HepG2 (cell line): ENCODE measurements around the gene ST7L. TPM values are rescaled to one million over a fixed set of nuclear protein-coding genes. Genes with fewer than 3 reads are reported as not detected.
A peak's percentile ranks its signal among the peaks of the same experiment; 100 is the strongest.

Source experiments
- ATAC-seq: fragments of 200-7000 bp; cut with Tn5 transposase; 3 replicates; pipeline ENCODE4 v1.9.1; 2020; ENCODE audit warnings: mild to moderate bottlenecking, moderate library complexity
- BruUV-seq: library from RNA; stranded (reverse); fragments of 400-500 nt; replicated peaks from 2 replicates; lab custom pipeline; 2021; lab: Mats Ljungman, UMichigan
- CTCF ChIA-PET: fragments of 300-600 bp; formaldehyde crosslinking; extraction: SDS; loops from one replicate; lab custom pipeline; 2021; ENCODE audit warnings: low total read pairs, inconsistent platforms, low intra/inter-chr PET ratio; lab: Yijun Ruan, JAX
- POLR2A ChIA-PET: fragments of 350-600 bp; sonication (Branson Sonifier 250); formaldehyde crosslinking; loops from one replicate; lab custom pipeline; 2020; ENCODE audit warnings: antibody characterized with exemption, inconsistent platforms; lab: Yijun Ruan, JAX
- DNase-seq: peaks from one replicate; pipeline ENCODE4 v3.0.0-alpha.2; 2015; ENCODE audit warnings: low spot score
- FAIRE-seq: peaks from 3 replicates; lab custom pipeline; 2011; peaks lifted over from hg19 to GRCh38; lab: Jason Lieb, UNC
- H2AFZ ChIP-seq: one replicate; pipeline ENCODE4 v1.6.1; 2011; ENCODE audit warnings: low read length, inconsistent platforms
- H3K27ac ChIP-seq: fragments of 300-600 bp; 3 replicates; pipeline ENCODE4 v1.8.0; 2011; ENCODE audit warnings: mixed run types, mild to moderate bottlenecking, mixed read lengths, low read length, inconsistent platforms; ENCODE audit not compliant: insufficient read depth; ENCODE audit errors: extremely low read length
- H3K27me3 ChIP-seq, 2 experiments: fragments of 200-600 bp in 1 of 2; 2 replicates in 1 of 2; 3 replicates in 1 of 2; pipeline versions ENCODE4 v1.6.0 to v1.8.0; 2011; ENCODE audit warnings: low read length in 2 of 2, mild to moderate bottlenecking in 2 of 2, moderate library complexity in 2 of 2, inconsistent platforms in 1 of 2; ENCODE audit not compliant: insufficient read depth in 2 of 2, control insufficient read depth in 1 of 2
- H3K36me3 ChIP-seq, 2 experiments: fragments of 200-600 bp in 1 of 2; replicated peaks in 1 of 2; 2 replicates in 1 of 2; 3 replicates in 1 of 2; pipeline versions ENCODE4 v1.5.1 to v1.8.0; 2011; ENCODE audit warnings: low read length in 2 of 2, inconsistent platforms in 1 of 2; ENCODE audit not compliant: insufficient read depth in 2 of 2, control insufficient read depth in 1 of 2
- H3K4me1 ChIP-seq: 2 replicates; pipeline ENCODE4 v1.5.1; 2012; ENCODE audit warnings: low read length, inconsistent platforms; ENCODE audit not compliant: insufficient read depth
- H3K4me2 ChIP-seq: 2 replicates; pipeline ENCODE4 v1.6.0; 2011; ENCODE audit warnings: low read depth, low read length, inconsistent platforms
- H3K4me3 ChIP-seq, 3 experiments: fragments of 200-600 bp in 1 of 3; sonication (generic), shearing (Covaris generic) in 1 of 3; replicated peaks in 1 of 3; 2 replicates each; pipeline ENCODE4 v1.5.1; 2011 to 2016; ENCODE audit warnings: low read length in 3 of 3, inconsistent platforms in 2 of 3, low read depth in 2 of 3, mild to moderate bottlenecking in 2 of 3, control low read depth in 1 of 3, mixed read lengths in 1 of 3; ENCODE audit not compliant: insufficient read depth in 1 of 3
- H3K79me2 ChIP-seq: one replicate; pipeline ENCODE4 v1.6.1; 2011; ENCODE audit warnings: low read length, inconsistent platforms; ENCODE audit not compliant: insufficient read depth
- H3K9ac ChIP-seq: 2 replicates; pipeline ENCODE4 v1.6.0; 2011; ENCODE audit warnings: mild to moderate bottlenecking, low read depth, low read length, inconsistent platforms; ENCODE audit not compliant: insufficient read depth
- H3K9me3 ChIP-seq: 2 replicates; pipeline ENCODE4 v1.5.1; 2012; ENCODE audit warnings: mild to moderate bottlenecking, low read length
- H4K20me1 ChIP-seq: 2 replicates; pipeline ENCODE4 v1.6.0; 2011; ENCODE audit warnings: inconsistent platforms, mild to moderate bottlenecking, low read length, moderate library complexity; ENCODE audit not compliant: insufficient read depth
- GABPA ChIP-seq, 2 experiments: IDR thresholded peaks; 2 replicates each; pipeline ENCODE4 v1.6.1; 2011 to 2016; ENCODE audit warnings: low read depth in 2 of 2, low read length in 1 of 2, missing biosample characterization in 1 of 2, missing genetic modification characterization in 1 of 2
- NBN ChIP-seq: fragments of 450-650 bp; conservative IDR thresholded peaks from 2 replicates; pipeline ENCODE4 v1.6.1; 2017
- PHF20 ChIP-seq: sonication (generic); formaldehyde crosslinking; IDR thresholded peaks from 2 replicates; pipeline ENCODE4 v1.5.0; 2020; ENCODE audit warnings: mild to moderate bottlenecking, missing genetic modification reagents
- SCMH1 ChIP-seq: sonication (generic); formaldehyde crosslinking; IDR thresholded peaks from 2 replicates; pipeline ENCODE4 v1.9.0; 2021; ENCODE audit warnings: missing genetic modification reagents, mild to moderate bottlenecking, borderline replicate concordance
- SMC3 ChIP-seq: IDR thresholded peaks from 2 replicates; pipeline ENCODE4 v1.6.1; 2011; ENCODE audit warnings: low read length, improper control_type of control experiment
- ZKSCAN8 ChIP-seq: IDR thresholded peaks from 2 replicates; pipeline ENCODE4 v1.6.1; 2016; ENCODE audit warnings: borderline replicate concordance, missing genetic modification reagents, missing compliant biosample characterization
- ZNF101 ChIP-seq: sonication (generic); formaldehyde crosslinking; IDR thresholded peaks from 2 replicates; pipeline ENCODE4 v1.4.0; 2020; ENCODE audit warnings: mild to moderate bottlenecking, low read depth, missing genetic modification reagents, borderline replicate concordance
- ZNF660 ChIP-seq: sonication (generic); formaldehyde crosslinking; IDR thresholded peaks from 2 replicates; pipeline ENCODE4 v1.5.1; 2020; ENCODE audit warnings: mild to moderate bottlenecking, low read depth, missing genetic modification reagents, borderline replicate concordance
- WGBS: methylation state at CpG from one replicate; pipeline ENCODE4 v1.1.6; 2017; ENCODE audit warnings: low lambda C conversion rate; 5-methylcytosine and 5-hydroxymethylcytosine counted together
- in situ Hi-C: cut with HindIII; loops from 2 replicates; pipeline ENCODE4 v1.10.0; 2017; ENCODE audit warnings: low pct_unique_long_range_greater_than_20kb; ENCODE audit not compliant: extremely low pct_ligation_motif_present
- intact Hi-C: fragments of 100-400 bp; cut with micrococcal nuclease; formaldehyde crosslinking; loops from one replicate; pipeline ENCODE4 v1.10.0; 2022; ENCODE audit not compliant: unreplicated experiment
- polyA plus RNA-seq, 8 experiments: library from polyadenylated mRNA; depleted of rRNA in 3 of 8; stranded (reverse) in 7 of 8; unstranded in 1 of 8; fragments of >200 nt; fragmentation: Illumina TruSeq in 4 of 8; extraction: Trizol in 4 of 8; gene quantifications; 2 replicates each; pipeline versions ENCODE4 v1.2.1 to v1.2.3, GENCODE V29; 2011 to 2016; ENCODE audit warnings: low read depth in 4 of 8, missing spikeins in 1 of 8, mixed read lengths in 1 of 8; ENCODE audit not compliant: insufficient read depth in 1 of 8
- total RNA-seq, 5 experiments: library from RNA; depleted of rRNA; stranded (reverse); fragments of >200 nt; fragmentation: Illumina TruSeq; extraction: Trizol; gene quantifications; 2 replicates each; pipeline ENCODE4 v1.2.3, GENCODE V29; 2016; ENCODE audit warnings: low read depth in 1 of 5
- TF ChIP-seq, protein P1 (sequence below), 2 experiments: fragments of 450-650 bp in 1 of 2; sonication (generic) in 1 of 2; formaldehyde crosslinking; IDR thresholded peaks; 2 replicates each; pipeline versions ENCODE4 v1.5.0 to v1.8.0; 2020 to 2022; ENCODE audit warnings: mild to moderate bottlenecking in 1 of 2, missing genetic modification reagents in 1 of 2
- TF ChIP-seq, protein P2 (sequence below): conservative IDR thresholded peaks from 2 replicates; pipeline ENCODE4 v1.6.1; 2018; ENCODE audit warnings: missing genetic modification reagents
- TF ChIP-seq, protein P3 (sequence below): sonication (generic); formaldehyde crosslinking; IDR thresholded peaks from 2 replicates; pipeline ENCODE4 v1.4.0; 2020; ENCODE audit warnings: missing genetic modification reagents
- TF ChIP-seq, protein P4 (sequence below): sonication (generic); formaldehyde crosslinking; IDR thresholded peaks from 2 replicates; pipeline ENCODE4 v1.4.0; 2020; ENCODE audit warnings: missing genetic modification reagents
- TF ChIP-seq, protein P5 (sequence below): IDR thresholded peaks from 2 replicates; pipeline ENCODE4 v1.6.1; 2016
- TF ChIP-seq, protein P6 (sequence below): sonication (generic); formaldehyde crosslinking; IDR thresholded peaks from 2 replicates; pipeline ENCODE4 v1.5.0; 2020; ENCODE audit warnings: missing genetic modification reagents

Gene ST7L
- total and polyA plus RNA-seq, 2 of the 13 experiments (the other 11 are each of a cell fraction or from before 2014, with no cell fraction given) = 8.6 to 19.9 TPM

DNA sequence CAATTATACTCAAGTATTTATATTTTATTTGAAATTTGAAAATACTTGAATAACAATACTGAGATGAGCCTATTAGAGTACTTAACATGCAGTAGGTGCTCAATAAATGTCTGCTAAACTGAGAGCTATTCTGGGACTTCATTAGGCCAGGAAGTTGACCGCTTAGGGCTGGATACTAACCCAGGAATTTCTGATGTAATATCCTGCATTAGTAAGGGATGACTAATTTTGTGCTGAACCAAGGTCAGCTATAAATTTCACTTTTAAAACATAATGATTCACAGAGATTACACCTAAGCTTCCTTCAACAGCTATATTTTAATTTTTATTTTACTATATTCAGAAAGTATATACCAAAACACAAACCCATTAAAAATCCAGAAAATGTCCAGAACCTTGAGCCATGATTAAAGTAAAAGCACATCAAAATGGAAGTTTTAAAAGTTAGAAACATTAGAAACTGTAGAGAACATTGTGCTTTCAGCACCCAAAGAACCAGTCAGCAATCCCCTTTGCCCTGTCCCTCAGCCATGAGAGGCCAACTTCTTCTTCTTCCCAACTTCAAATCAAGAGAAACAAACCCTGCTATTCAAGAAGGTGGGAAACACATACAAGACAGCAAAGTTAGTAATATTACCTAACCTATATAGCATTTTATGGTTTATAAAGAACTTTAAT lies 74.8 kb downstream of the ST7L start:
- WGBS = 96% methylated on average over 1 of the region's 1 CpG
- no peaks in the 10 kb centered on the region for H4K20me1 ChIP-seq
- in situ Hi-C loops (no loop called here), intact Hi-C loops (no loop called here)
- no TSS peak for BruUV-seq
- H3K9me3 ChIP-seq = no peaks in the 10 kb centered on the region
- H3K9ac ChIP-seq = no peak overlapping the region
- H3K79me2 ChIP-seq = no peaks in the 10 kb centered on the region
- ChIA-PET POLR2A (interaction anchor here (1.2 to 1.5 kb wide), 2 partner anchors 150 to 156 kb away, joined by 3 to 4 read pairs; no protein-coding TSS in a partner anchor), CTCF (no interaction called here)
- H3K4me3 ChIP-seq = no peak overlapping the region
- H3K4me2 ChIP-seq = no peak overlapping the region
- no peak overlapping the region for H3K27ac ChIP-seq
- peaks cover 0 to 8% of the 10 kb centered on the region in 2 experiments; a peak in 2 of 5 replicates for H3K36me3 ChIP-seq
- H2AFZ ChIP-seq = no peak overlapping the region
- no peaks in the 10 kb centered on the region for H3K4me1 ChIP-seq
- H3K27me3 ChIP-seq = no peaks in the 10 kb centered on the region
- DNase-seq (peak; percentile 41), FAIRE-seq (no peak), ATAC-seq (no peak)
- TF ChIP-seq GABPA (IDR thresholded peaks at IDR 0.05; ENCODE audit: low read depth, low read length) (no peak), GABPA (CRISPR knock-in tag; IDR thresholded peaks at IDR 0.05; ENCODE audit: low read depth) (peak; percentile 58; the same call in 1 of the 2 replicates), SCMH1 (CRISPR knock-in tag) (no peak), SMC3 (no peak), ZKSCAN8 (peak; percentile 97), ZNF660 (no peak), PHF20 (CRISPR knock-in tag) (no peak), NBN (no peak), ZNF101 (CRISPR knock-in tag) (no peak)
- TF ChIP-seq, protein P1, sequence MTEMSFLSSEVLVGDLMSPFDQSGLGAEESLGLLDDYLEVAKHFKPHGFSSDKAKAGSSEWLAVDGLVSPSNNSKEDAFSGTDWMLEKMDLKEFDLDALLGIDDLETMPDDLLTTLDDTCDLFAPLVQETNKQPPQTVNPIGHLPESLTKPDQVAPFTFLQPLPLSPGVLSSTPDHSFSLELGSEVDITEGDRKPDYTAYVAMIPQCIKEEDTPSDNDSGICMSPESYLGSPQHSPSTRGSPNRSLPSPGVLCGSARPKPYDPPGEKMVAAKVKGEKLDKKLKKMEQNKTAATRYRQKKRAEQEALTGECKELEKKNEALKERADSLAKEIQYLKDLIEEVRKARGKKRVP (CRISPR knock-in tag; IDR thresholded peaks at IDR 0.05) = peak in 1 of 2 experiments; percentile 82; a peak in 2 of 4 replicates
- TF ChIP-seq, protein P2, sequence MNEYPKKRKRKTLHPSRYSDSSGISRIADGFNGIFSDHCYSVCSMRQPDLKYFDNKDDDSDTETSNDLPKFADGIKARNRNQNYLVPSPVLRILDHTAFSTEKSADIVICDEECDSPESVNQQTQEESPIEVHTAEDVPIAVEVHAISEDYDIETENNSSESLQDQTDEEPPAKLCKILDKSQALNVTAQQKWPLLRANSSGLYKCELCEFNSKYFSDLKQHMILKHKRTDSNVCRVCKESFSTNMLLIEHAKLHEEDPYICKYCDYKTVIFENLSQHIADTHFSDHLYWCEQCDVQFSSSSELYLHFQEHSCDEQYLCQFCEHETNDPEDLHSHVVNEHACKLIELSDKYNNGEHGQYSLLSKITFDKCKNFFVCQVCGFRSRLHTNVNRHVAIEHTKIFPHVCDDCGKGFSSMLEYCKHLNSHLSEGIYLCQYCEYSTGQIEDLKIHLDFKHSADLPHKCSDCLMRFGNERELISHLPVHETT (CRISPR knock-in tag) = no peak
- TF ChIP-seq, protein P3, sequence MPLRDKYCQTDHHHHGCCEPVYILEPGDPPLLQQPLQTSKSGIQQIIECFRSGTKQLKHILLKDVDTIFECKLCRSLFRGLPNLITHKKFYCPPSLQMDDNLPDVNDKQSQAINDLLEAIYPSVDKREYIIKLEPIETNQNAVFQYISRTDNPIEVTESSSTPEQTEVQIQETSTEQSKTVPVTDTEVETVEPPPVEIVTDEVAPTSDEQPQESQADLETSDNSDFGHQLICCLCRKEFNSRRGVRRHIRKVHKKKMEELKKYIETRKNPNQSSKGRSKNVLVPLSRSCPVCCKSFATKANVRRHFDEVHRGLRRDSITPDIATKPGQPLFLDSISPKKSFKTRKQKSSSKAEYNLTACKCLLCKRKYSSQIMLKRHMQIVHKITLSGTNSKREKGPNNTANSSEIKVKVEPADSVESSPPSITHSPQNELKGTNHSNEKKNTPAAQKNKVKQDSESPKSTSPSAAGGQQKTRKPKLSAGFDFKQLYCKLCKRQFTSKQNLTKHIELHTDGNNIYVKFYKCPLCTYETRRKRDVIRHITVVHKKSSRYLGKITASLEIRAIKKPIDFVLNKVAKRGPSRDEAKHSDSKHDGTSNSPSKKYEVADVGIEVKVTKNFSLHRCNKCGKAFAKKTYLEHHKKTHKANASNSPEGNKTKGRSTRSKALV = no peak
- TF ChIP-seq, protein P4, sequence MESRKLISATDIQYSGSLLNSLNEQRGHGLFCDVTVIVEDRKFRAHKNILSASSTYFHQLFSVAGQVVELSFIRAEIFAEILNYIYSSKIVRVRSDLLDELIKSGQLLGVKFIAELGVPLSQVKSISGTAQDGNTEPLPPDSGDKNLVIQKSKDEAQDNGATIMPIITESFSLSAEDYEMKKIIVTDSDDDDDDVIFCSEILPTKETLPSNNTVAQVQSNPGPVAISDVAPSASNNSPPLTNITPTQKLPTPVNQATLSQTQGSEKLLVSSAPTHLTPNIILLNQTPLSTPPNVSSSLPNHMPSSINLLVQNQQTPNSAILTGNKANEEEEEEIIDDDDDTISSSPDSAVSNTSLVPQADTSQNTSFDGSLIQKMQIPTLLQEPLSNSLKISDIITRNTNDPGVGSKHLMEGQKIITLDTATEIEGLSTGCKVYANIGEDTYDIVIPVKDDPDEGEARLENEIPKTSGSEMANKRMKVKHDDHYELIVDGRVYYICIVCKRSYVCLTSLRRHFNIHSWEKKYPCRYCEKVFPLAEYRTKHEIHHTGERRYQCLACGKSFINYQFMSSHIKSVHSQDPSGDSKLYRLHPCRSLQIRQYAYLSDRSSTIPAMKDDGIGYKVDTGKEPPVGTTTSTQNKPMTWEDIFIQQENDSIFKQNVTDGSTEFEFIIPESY (CRISPR knock-in tag) = peak; percentile 42; the same call in 1 of the 2 replicates
- TF ChIP-seq, protein P5, sequence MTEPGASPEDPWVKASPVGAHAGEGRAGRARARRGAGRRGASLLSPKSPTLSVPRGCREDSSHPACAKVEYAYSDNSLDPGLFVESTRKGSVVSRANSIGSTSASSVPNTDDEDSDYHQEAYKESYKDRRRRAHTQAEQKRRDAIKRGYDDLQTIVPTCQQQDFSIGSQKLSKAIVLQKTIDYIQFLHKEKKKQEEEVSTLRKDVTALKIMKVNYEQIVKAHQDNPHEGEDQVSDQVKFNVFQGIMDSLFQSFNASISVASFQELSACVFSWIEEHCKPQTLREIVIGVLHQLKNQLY = no peak
- TF ChIP-seq, protein P6, sequence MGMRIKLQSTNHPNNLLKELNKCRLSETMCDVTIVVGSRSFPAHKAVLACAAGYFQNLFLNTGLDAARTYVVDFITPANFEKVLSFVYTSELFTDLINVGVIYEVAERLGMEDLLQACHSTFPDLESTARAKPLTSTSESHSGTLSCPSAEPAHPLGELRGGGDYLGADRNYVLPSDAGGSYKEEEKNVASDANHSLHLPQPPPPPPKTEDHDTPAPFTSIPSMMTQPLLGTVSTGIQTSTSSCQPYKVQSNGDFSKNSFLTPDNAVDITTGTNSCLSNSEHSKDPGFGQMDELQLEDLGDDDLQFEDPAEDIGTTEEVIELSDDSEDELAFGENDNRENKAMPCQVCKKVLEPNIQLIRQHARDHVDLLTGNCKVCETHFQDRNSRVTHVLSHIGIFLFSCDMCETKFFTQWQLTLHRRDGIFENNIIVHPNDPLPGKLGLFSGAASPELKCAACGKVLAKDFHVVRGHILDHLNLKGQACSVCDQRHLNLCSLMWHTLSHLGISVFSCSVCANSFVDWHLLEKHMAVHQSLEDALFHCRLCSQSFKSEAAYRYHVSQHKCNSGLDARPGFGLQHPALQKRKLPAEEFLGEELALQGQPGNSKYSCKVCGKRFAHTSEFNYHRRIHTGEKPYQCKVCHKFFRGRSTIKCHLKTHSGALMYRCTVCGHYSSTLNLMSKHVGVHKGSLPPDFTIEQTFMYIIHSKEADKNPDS (CRISPR knock-in tag) = no peak
